K562 (cell line): ENCODE measurements around the gene FARP1. TPM values are rescaled to one million over a fixed set of nuclear protein-coding genes. Genes with fewer than 3 reads are reported as not detected.

ENCODE experiments used
- ATAC-seq: fragments of 200-7000 bp; cut with Tn5 transposase; 3 replicates; pipeline ENCODE4 v1.9.1; 2020; ENCODE audit warnings: moderate library complexity
- BruUV-seq: library from RNA; stranded (reverse); fragments of 400-500 nt; replicated peaks from 2 replicates; lab custom pipeline; 2021; lab: Mats Ljungman, UMichigan
- CTCF ChIA-PET: fragments of 300-600 bp; formaldehyde crosslinking; extraction: SDS; loops from one replicate; lab custom pipeline; 2021; ENCODE audit warnings: low intra/inter-chr PET ratio; lab: Yijun Ruan, JAX
- POLR2A ChIA-PET: fragments of 300-600, 350-650 bp; sonication (Branson Sonifier 250); formaldehyde crosslinking; extraction: SDS; loops from one replicate; lab custom pipeline; 2021; ENCODE audit warnings: antibody characterized with exemption, inconsistent platforms; lab: Yijun Ruan, JAX
- DNase-seq, 4 experiments: peaks; one replicate each; pipeline versions ENCODE4 v3.0.0 to v3.0.0-alpha.2; 2011 to 2018; ENCODE audit warnings: low spot score in 3 of 4, mixed read lengths in 3 of 4; ENCODE audit errors: extremely low read depth in 1 of 4
- FAIRE-seq: peaks from 2 replicates; lab custom pipeline; 2011; peaks lifted over from hg19 to GRCh38; lab: Jason Lieb, UNC
- H2AFZ ChIP-seq: 2 replicates; pipeline ENCODE4 v1.6.0; 2011; ENCODE audit warnings: low read depth, low read length, control low read depth, inconsistent platforms
- H3K27ac ChIP-seq: fragments of 200-600 bp; 3 replicates; pipeline ENCODE4 v1.8.0; 2011; ENCODE audit warnings: low read depth, mild to moderate bottlenecking, control low read depth, inconsistent platforms, low read length, moderate library complexity, mixed read lengths; ENCODE audit errors: extremely low read depth
- H3K27me3 ChIP-seq, 2 experiments: fragments of 300-600 bp in 1 of 2; 2 replicates in 1 of 2; 3 replicates in 1 of 2; pipeline versions ENCODE4 v1.6.0 to v1.8.0; 2011; ENCODE audit warnings: inconsistent platforms in 2 of 2, low read length in 2 of 2, mild to moderate bottlenecking in 1 of 2, mixed read lengths in 1 of 2, moderate library complexity in 1 of 2; ENCODE audit not compliant: control insufficient read depth in 2 of 2, insufficient read depth in 2 of 2
- H3K36me3 ChIP-seq: fragments of 300-600 bp; 3 replicates; pipeline ENCODE4 v1.8.0; 2011; ENCODE audit warnings: mild to moderate bottlenecking, low read length, inconsistent platforms; ENCODE audit not compliant: control insufficient read depth, insufficient read depth
- H3K4me1 ChIP-seq, 2 experiments: fragments of 200-600 bp in 1 of 2; replicated peaks in 1 of 2; 2 replicates in 1 of 2; 3 replicates in 1 of 2; pipeline versions ENCODE4 v1.5.1 to v1.8.0; 2011; ENCODE audit warnings: inconsistent platforms in 2 of 2, low read length in 2 of 2, mild to moderate bottlenecking in 1 of 2, mixed read lengths in 1 of 2, moderate library complexity in 1 of 2; ENCODE audit not compliant: control insufficient read depth in 2 of 2, insufficient read depth in 2 of 2
- H3K4me2 ChIP-seq: 2 replicates; pipeline ENCODE4 v1.6.1; 2011; ENCODE audit warnings: low read length, control low read depth, inconsistent platforms, mixed read lengths; ENCODE audit not compliant: insufficient read depth
- H3K4me3 ChIP-seq: fragments of 200-600 bp; sonication (generic), shearing (Covaris generic); 2 replicates; pipeline ENCODE4 v1.5.1; 2016; ENCODE audit warnings: control low read depth, inconsistent platforms
- H3K79me2 ChIP-seq: fragments of 200-600 bp; 3 replicates; pipeline ENCODE4 v1.8.0; 2011; ENCODE audit warnings: low read length, inconsistent platforms; ENCODE audit not compliant: control insufficient read depth, insufficient read depth
- H3K9ac ChIP-seq, 2 experiments: 2 replicates each; pipeline versions ENCODE4 v1.6.0 to v1.6.1; 2011; ENCODE audit warnings: low read depth in 2 of 2, low read length in 2 of 2, control low read depth in 1 of 2, inconsistent platforms in 1 of 2, mild to moderate bottlenecking in 1 of 2, mixed read lengths in 1 of 2; ENCODE audit not compliant: insufficient read depth in 1 of 2
- H3K9me1 ChIP-seq: one replicate; pipeline ENCODE4 v1.6.0; 2011; ENCODE audit warnings: inconsistent platforms, mild to moderate bottlenecking, low read length, moderate library complexity; ENCODE audit not compliant: control insufficient read depth, insufficient read depth
- H3K9me3 ChIP-seq: replicated peaks from 2 replicates; pipeline ENCODE4 v1.5.1; 2011; ENCODE audit warnings: low read depth, low read length, inconsistent platforms; ENCODE audit not compliant: control insufficient read depth, insufficient read depth
- H4K20me1 ChIP-seq: replicated peaks from 2 replicates; pipeline ENCODE4 v1.6.1; 2011; ENCODE audit warnings: low read length, inconsistent platforms, mixed read lengths; ENCODE audit not compliant: control insufficient read depth, insufficient read depth
- ATF4 ChIP-seq: fragments of 450-650 bp; formaldehyde crosslinking; IDR thresholded peaks from 2 replicates; pipeline ENCODE4 v1.4.0; 2022; ENCODE audit warnings: mild to moderate bottlenecking, moderate library complexity
- CHAMP1 ChIP-seq: fragments of 450-650 bp; IDR thresholded peaks from 2 replicates; pipeline ENCODE4 v1.6.1; 2016; ENCODE audit warnings: mild to moderate bottlenecking
- ETS2 ChIP-seq: IDR thresholded peaks from 2 replicates; pipeline ENCODE4 v1.6.1; 2016; ENCODE audit warnings: borderline replicate concordance, missing genetic modification characterization, mild to moderate bottlenecking, moderate library complexity, missing compliant biosample characterization; ENCODE audit not compliant: poor library complexity, severe bottlenecking
- MBD2 ChIP-seq: sonication (generic); IDR thresholded peaks from 2 replicates; pipeline ENCODE4 v1.6.1; 2016; ENCODE audit warnings: low read depth, borderline replicate concordance
- MNT ChIP-seq, 2 experiments: fragments of 450-650 bp; conservative IDR thresholded peaks; 2 replicates each; pipeline ENCODE4 v1.6.1; 2017; ENCODE audit warnings: mild to moderate bottlenecking in 2 of 2, moderate library complexity in 2 of 2
- NRF1 ChIP-seq, 2 experiments: fragments of 450-650 bp; IDR thresholded peaks in 1 of 2; conservative IDR thresholded peaks in 1 of 2; 2 replicates each; pipeline ENCODE4 v1.6.1; 2014; ENCODE audit warnings: mild to moderate bottlenecking in 2 of 2
- PURB ChIP-seq: sonication (generic); formaldehyde crosslinking; IDR thresholded peaks from 2 replicates; pipeline ENCODE4 v1.9.0; 2021; ENCODE audit warnings: low read depth, mild to moderate bottlenecking, missing genetic modification reagents
- SIX5 ChIP-seq, 2 experiments: IDR thresholded peaks; 2 replicates each; pipeline ENCODE4 v1.6.1; 2011; ENCODE audit warnings: low read length in 2 of 2, borderline replicate concordance in 1 of 2, low read depth in 1 of 2, mild to moderate bottlenecking in 1 of 2, moderate library complexity in 1 of 2; ENCODE audit not compliant: insufficient read depth in 1 of 2
- SRSF1 ChIP-seq: fragments of 200-400 bp; formaldehyde crosslinking; IDR thresholded peaks from 2 replicates; pipeline ENCODE4 v1.6.1; 2017; ENCODE audit warnings: mild to moderate bottlenecking, low read depth, low read length, moderate library complexity
- TCFL5 ChIP-seq: fragments of 250-450 bp; sonication (Bioruptor Pico); conservative IDR thresholded peaks from 2 replicates; pipeline ENCODE4 v1.6.1; 2021; ENCODE audit warnings: mild to moderate bottlenecking, moderate library complexity, matching md5 sums
- ZBTB7A ChIP-seq: IDR thresholded peaks from 2 replicates; pipeline ENCODE4 v1.6.1; 2011; ENCODE audit warnings: low read depth, mild to moderate bottlenecking, low read length, moderate library complexity, borderline replicate concordance; ENCODE audit not compliant: control insufficient read depth
- ZNF551 ChIP-seq: fragments of 250-450 bp; sonication (Bioruptor Pico); IDR thresholded peaks from 2 replicates; pipeline ENCODE4 v1.5.0; 2021; ENCODE audit warnings: mild to moderate bottlenecking, moderate library complexity
- ZNF584 ChIP-seq: fragments of 200-800 bp; sonication (Bioruptor generic); IDR thresholded peaks from 2 replicates; pipeline ENCODE4 v1.6.1; 2016; ENCODE audit warnings: low read depth, mild to moderate bottlenecking, missing genetic modification characterization, missing compliant biosample characterization
- WGBS: fragments of 100-300 bp; shearing (Covaris generic); methylation state at CpG from one replicate; pipeline ENCODE4 v1.1.6; 2016; ENCODE audit warnings: low coverage, mixed read lengths; ENCODE audit not compliant: insufficient coverage; ENCODE audit errors: missing lambda C conversion rate; 5-methylcytosine and 5-hydroxymethylcytosine counted together
- in situ Hi-C: fragments of 300-500 bp; cut with MboI; formaldehyde crosslinking; loops from 4 replicates; pipeline ENCODE4 v1.15.0; 2018; ENCODE audit warnings: inconsistent platforms, mixed read lengths
- intact Hi-C: fragments of 100-400 bp; cut with micrococcal nuclease; formaldehyde crosslinking; loops from 2 replicates; pipeline ENCODE4 v1.14.2; 2022
- polyA plus RNA-seq, 8 experiments: library from polyadenylated mRNA; depleted of rRNA in 4 of 8; stranded (reverse) in 5 of 8; unstranded in 3 of 8; fragments of >200 nt; fragmentation: Nextera tagmentation in 2 of 8; fragmentation: Illumina TruSeq in 1 of 8; extraction: Ambion mirVana in 2 of 8; extraction: Trizol in 1 of 8; gene quantifications; 2 replicates each; pipeline versions ENCODE4 v1.2.1 to v1.2.3, GENCODE V29; 2011 to 2014; ENCODE audit warnings: inconsistent platforms in 1 of 8, missing spikeins in 1 of 8
- total RNA-seq, 7 experiments: library from RNA; depleted of rRNA in 6 of 7; stranded (reverse); fragments of >200 nt in 6 of 7; fragmentation: Illumina TruSeq in 2 of 7; extraction: Trizol in 2 of 7; gene quantifications; 2 replicates each; pipeline versions ENCODE4 v1.2.1 to v1.2.3, GENCODE V29; 2011 to 2021; ENCODE audit warnings: low replicate concordance in 1 of 7

Gene FARP1
- total and polyA plus RNA-seq, 9 of the 15 experiments (the other 6 are each of a cell fraction or from before 2014, with no cell fraction given) = 0.03 to 0.29 (median 0.05) TPM; not detected in 3

- no peak for ATAC-seq
- H3K9me1 ChIP-seq = no peaks in the 10 kb centered on the region
- peaks cover 50% of the 10 kb centered on the region; the same call in 2 of the 3 replicates for H3K36me3 ChIP-seq
- H3K4me1 ChIP-seq = no peaks in the 10 kb centered on the region
- FAIRE-seq = no peak
- H3K4me2 ChIP-seq = no peak overlapping the region
- H3K4me3 ChIP-seq = no peak overlapping the region
- WGBS = 92% methylated on average over 13 of the region's 13 CpGs
- no peak for TF ChIP-seq SRSF1
- TF ChIP-seq ETS2 = no peak
- no peak for TF ChIP-seq NRF1 (conservative IDR thresholded peaks at IDR 0.05 in 1 of 2, IDR thresholded peaks at IDR 0.05 in 1 of 2)
- no peak for TF ChIP-seq ATF4 (CRISPR knock-in tag)
- no peak for TF ChIP-seq ZNF551
- TF ChIP-seq PURB (CRISPR knock-in tag) = no peak
- no peak for TF ChIP-seq ZNF584
- no peak for TF ChIP-seq MNT (conservative IDR thresholded peaks at IDR 0.05)
- no peak for TF ChIP-seq CHAMP1
- no peak for TF ChIP-seq TCFL5 (CRISPR knock-in tag)
- no peak for TF ChIP-seq ZBTB7A
- no peak for TF ChIP-seq MBD2
- TF ChIP-seq SIX5 (IDR thresholded peaks at IDR 0.05; ENCODE audit: borderline replicate concordance in 1 of 2, insufficient read depth in 1 of 2, low read depth in 1 of 2, low read length in 2 of 2) = no peak
- TF ChIP-seq, all 486 proteins: peak for 0
- BruUV-seq = no TSS peak
- H3K79me2 ChIP-seq = no peaks in the 10 kb centered on the region
- no peaks in the 10 kb centered on the region for H4K20me1 ChIP-seq
- no peak overlapping the region for H2AFZ ChIP-seq
- H3K27ac ChIP-seq = no peak overlapping the region
- no peak overlapping the region for H3K9ac ChIP-seq
- ChIA-PET POLR2A (interaction anchor here (0.6 kb wide), 1 partner anchor 136 kb away, joined by 3 read pairs; no protein-coding TSS in a partner anchor), CTCF (no interaction called here)
- no peak for DNase-seq
- H3K27me3 ChIP-seq = no peaks in the 10 kb centered on the region
- intact Hi-C loops = no loop called here
- H3K9me3 ChIP-seq = no peaks in the 10 kb centered on the region
- in situ Hi-C loops = no loop called here
Measured at GRCh38 chr13:98460516-98460915, 317.6 kb downstream of the FARP1 start.
